ENCODE measurements around the gene DNM2.

DNA sequence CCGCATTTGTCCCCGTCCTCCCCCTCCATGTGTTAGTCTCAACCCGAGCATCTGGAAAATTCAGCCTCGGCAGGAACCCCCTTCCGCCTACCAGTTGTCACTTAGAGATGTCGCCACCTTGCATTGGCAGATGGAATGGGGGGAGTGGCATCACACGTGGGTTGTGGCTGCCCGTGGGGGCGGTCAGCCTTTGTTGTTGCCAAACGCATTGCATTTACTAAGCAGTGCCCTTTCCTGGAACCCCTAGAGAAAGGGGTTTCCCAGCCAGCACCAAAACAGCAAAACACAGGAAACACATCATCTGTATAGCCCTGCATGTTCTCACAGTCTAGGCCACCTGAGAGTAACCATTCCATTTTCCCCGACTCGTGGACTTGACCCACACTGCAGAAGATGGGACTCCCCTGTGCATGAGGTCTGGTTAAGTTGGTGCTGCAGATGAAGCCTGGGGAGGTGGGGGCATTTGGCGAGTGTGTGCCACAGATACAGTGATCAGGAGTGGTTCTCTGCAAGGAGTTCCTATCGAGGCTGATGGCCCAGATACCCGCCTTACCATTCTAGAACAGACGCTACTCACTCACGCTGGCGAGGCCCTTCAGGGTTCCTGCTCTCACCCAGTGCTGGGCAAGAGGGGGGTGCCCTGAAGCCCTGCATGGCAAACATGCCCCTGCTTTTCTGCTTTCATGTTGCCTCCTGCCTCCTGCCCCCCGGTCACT, 79.8 kb downstream of the DNM2 start:
- TF ChIP-seq CTCF (IDR thresholded peaks at IDR 0.05) (no peak), POLR2A (IDR thresholded peaks at IDR 0.05) (no peak), EP300 (IDR thresholded peaks at IDR 0.05) (no peak)
